ENCODE measurements around the gene ELF5.

Gene ELF5

DNA sequence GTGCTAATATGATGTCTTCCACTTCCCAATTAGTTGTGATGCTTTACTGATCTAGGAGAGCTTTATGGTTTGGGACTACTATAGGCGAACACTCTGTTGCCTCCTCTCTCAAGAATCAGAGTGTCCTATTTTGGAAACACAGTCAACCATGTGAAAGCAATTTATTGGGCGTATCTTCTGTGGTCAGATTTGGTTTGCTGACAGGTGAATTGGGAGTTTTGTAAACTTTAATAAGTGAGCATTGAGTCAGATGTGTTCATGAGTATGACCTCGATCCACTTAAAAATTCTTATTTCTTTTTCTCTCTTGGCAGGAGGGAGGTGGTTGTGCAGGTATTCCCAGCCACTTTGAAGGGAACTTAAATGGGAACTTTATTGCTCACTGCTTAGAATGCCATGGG lies 70.5 kb downstream of the ELF5 start:
- H3K27ac ChIP-seq, result no peak overlapping the region
- no peak for TF ChIP-seq CTCF (conservative IDR thresholded peaks at IDR 0.05)

GRCh38 chr11:34441814-34442213 lies 71.8 kb downstream of the ELF5 start:
- no peak overlapping the region for H3K27ac ChIP-seq
- no peak for TF ChIP-seq CTCF (conservative IDR thresholded peaks at IDR 0.05)

GRCh38 chr11:34439610-34440198 lies 73.9 kb downstream of the ELF5 start:
- H3K27ac ChIP-seq, result peak overlapping the region; percentile 88
- no peak for TF ChIP-seq CTCF (conservative IDR thresholded peaks at IDR 0.05)

DNA sequence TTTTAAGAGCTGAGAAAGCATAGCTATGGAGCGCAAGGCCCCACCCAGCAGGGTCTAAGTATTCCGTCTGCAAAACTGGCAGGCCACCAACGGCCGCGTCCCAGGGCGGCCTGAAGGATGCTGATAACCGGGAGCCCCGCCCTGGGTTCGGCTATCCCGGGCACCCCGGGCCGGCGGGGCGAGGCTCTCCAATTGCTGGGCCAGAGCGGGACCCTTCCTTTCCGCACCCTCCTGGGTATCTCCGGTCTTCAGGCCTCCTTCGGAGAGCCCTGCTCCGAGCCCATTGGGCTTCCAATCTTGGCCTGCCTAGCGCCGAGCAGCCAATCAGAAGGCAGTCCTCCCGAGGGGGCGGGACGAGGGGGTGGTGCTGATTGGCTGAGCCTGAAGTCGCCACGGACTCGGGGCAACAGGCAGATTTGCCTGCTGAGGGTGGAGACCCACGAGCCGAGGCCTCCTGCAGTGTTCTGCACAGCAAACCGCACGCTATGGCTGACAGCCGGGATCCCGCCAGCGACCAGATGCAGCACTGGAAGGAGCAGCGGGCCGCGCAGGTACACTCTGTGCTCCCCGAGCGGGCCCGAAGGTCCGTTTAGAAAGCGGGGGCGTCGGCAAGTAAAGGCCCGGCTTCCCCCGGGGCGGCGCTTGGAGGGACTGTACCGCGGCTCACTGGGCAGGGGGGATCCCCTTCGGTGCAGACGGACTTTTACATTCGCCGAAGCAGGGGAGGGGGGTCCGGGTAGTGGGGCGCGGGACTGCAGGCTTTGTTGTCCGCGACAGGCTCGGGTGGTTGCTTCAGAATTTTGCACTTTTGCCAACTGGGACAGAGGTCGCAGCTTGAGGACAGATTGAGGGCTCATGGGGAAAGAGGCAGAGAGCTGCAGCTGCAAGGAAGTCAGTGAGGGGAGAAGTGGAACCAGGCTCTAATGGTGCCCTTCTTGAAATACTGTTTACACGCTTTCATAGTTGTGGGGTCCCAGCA lies 74.8 kb downstream of the ELF5 start, which contains the start of gene CAT:
CAT (plus strand) TSS at position 406 of the 979 bp plus-strand sequence; CDS start at position 486, 80 bp downstream.
- H3K27ac ChIP-seq, result peak within 1 kb of the TSS; percentile 88
- TF ChIP-seq CTCF (conservative IDR thresholded peaks at IDR 0.05), result no peak

DNA sequence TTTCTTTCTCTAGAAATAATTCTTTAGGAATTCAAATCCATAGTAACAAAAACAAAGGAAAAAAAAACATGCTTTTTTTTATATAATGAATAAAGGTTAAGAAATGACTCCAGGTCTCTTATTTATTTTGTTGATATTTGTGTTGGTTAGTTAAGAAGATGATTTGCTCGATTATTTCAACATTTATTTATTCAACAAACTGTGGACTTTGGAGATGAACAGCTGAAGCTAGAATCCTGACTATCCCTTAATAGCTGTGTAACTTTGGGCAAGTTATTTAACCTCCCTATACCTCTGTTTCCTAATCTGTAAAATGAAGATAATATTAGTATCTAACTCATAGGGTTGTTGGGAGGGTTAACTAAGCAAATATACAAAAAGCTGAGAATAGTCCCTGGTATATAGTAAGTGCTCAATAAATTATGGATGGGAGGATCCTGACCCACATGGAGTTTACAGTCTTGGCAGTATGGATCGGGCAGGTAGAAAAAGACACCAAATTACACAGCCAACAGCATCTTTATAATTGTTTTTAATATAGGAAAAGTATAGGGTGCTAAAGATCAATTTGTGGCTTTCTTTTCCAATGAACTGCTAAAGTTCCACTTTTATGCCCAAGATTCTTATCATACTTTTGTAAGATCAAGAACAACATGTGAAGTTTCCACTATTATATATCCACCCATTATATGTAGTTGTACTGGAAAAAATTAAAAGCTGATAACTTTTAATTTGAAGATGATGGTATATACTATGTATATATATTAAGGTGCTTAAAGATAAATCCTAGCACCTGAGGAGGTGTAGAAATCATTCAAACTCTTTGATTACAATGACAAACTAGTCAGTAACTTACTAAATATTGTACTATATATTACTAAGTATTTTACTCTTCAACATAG lies 76.1 kb downstream of the ELF5 start:
- no peak for TF ChIP-seq CTCF (conservative IDR thresholded peaks at IDR 0.05)
- peak overlapping the region; percentile 88 for H3K27ac ChIP-seq

DNA sequence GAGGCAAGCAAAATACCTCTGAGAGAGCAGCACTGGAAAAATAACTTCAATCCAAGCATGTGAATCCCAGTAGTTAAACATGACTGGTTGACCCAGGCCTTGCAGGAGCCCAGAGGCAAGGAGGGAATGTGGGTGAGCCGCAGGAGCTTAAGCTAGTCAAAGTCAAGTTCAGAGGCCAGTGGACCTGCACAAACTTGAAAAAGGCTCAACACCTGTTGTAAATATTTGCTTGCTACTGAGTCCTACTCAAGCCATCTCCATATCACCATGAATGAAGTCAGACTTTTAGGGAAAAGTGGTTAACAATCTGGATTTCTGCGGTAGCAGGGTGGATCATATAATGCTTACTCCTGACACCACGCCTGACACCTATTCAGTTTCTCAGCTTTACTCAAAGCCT lies 79.7 kb downstream of the ELF5 start:
- TF ChIP-seq CTCF (conservative IDR thresholded peaks at IDR 0.05), result no peak
- H3K27ac ChIP-seq, result no peak overlapping the region
